HG03571 (cell line): ENCODE measurements around the gene NFAT5.
"Not testable (repeated sequence)": the region's sequence is repeated elsewhere in the genome, so short reads cannot be mapped to it uniquely, and the experiment has no call there.

ENCODE experiments used
- ATAC-seq: cut with Tn5 transposase; IDR thresholded peaks from one replicate; pipeline ENCODE4 v1.9.1; 2021; ENCODE audit not compliant: unreplicated experiment

Gene NFAT5

DNA sequence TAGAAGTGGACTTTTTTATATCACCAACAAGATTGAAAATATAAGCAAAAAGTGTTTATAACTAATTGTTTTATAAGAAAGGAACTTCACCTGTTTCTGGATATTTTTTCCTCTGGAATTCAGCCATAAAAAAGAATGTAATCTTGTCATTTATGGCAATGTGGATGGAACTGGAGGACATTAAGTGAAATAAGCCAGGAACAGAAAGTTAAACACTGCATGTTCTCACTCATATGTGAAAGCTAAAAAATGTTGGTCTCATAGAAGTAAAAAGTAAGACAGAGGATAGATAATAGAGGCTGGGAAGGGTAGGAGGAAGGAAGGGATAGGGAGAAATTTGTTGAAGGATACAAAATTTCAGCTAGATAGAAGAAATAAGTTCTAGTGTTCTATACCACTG, 67.6 kb downstream of the NFAT5 start:
- ATAC-seq: no peak

DNA sequence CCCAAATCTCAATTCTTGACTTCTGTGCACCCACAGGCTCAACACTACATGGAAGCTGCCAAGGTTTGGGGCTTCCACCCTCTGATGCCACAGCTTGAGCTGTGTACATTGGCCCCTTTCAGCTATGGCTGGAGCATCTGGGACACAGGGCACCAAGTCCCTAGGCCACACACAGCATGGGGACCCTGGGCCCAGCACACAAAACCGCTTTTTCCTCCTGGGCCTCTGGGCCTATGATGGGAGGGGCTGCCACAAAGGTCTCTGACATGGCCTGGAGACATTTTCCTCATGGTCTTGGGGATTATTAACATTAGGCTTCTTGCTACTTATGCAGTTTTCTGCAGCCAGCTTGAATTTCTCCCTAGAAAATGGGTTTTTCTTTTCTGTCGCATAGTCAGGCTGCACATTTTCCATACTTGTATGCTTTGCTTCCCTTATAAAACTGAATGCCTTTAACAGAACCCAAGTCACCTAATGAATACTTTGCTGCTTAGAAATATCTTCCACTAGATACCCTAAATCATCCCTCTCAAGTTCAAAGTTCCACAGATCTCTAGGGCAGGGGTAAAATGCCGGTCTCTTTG, 70.9 kb downstream of the NFAT5 start:
- not testable (repeated sequence) for ATAC-seq

DNA sequence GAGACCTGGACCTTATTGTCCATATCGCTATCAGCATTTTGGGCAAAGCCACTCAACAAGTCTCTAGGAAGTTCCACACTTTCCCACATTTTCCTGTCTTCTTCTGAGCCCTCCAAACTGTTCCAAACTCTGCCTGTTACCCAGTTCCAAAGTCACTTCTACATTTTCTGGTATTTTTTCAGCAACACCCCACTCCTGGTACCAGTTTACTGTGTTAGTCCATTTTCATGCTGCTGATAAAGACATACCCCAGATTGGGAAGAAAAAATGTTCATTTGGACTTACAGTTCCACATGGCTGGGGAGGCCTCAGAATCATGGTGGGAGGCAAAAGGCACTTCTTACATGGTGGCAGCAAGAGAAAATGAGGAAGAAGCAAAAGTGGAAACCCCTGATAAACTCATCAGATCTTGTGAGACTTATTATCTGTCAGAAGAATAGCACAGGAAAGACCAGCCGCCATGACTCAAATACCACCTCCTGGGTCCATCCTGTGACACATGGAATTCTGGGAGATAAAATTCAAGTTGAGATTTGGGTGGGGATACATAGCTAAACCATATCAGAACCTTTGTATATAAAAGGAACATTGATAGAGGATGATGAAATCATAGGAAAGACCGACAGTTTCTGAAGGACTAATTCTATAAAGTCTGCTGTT, 71.6 kb downstream of the NFAT5 start:
- ATAC-seq: not testable (repeated sequence)

DNA sequence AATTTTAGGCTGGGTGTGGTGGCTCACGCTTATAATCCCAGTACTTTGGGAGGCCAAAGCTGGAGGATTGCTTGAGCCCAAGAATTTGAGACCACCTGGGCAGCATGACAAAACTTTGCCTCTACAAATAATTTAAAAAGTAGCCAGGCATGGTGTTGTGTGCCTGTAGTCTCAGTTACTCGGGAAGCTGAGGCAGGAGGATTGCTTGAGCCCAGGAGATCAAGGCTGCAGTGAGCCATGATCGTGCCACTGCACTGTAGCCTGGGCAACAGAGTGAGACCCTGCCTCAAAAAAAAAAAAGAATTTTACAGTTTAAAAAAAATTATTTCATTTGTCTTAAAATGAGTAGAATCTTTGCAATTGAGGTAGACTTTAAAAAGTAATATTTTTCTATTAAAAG, 78.2 kb downstream of the NFAT5 start:
- not testable (repeated sequence) for ATAC-seq

DNA sequence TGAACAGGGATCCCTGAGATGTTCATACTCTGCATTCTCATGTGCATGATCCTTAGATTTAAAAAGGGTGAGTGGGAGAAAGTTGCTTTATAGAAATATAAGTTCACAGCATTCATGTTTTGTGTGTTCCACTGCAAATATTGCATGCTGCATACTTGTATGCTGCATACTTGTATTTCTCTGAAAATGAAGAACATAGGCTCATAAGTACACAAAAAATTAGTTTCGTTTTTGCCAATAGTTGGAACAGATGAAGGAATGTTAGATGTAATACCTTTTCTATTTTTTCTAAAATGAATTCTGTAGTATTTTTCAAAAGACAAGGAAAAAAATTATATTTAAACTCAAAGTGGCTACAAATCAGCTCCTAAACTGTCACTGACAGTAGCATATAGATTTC, 79.0 kb downstream of the NFAT5 start:
- ATAC-seq: no peak

DNA sequence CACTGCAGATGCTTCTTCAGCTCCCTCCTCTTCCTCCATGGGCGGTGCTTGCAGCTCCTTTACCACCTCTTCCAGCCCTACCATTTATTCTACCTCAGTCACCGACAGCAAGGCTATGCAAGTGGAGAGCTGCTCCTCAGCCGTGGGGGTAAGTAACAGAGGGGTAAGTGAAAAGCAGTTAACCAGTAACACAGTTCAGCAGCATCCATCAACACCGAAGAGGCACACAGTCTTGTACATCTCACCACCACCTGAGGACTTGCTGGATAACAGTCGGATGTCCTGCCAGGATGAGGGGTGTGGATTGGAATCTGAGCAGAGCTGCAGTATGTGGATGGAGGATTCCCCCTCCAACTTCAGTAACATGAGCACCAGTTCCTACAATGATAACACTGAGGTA, 81.3 kb downstream of the NFAT5 start:
- ATAC-seq: no peak

DNA sequence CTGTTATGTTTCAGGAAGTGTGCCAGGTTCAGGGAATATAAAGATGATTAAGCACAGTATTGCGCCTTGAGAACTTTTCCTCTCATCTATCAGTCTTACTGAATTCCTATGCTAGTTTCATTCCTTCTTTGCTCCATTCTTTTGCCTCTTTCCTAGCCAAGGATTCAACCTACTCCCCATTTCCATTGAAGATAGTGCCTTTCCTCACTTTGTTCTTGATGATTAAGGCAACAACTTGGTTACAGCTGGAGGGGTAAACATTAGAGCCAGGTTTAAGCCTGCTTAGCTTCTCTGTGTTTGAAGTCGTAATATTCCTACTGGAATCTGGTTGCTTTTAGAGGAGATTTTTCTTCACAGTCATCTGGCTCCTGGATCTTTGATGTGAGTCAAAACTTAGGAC, 85.5 kb downstream of the NFAT5 start:
- no peak for ATAC-seq

DNA sequence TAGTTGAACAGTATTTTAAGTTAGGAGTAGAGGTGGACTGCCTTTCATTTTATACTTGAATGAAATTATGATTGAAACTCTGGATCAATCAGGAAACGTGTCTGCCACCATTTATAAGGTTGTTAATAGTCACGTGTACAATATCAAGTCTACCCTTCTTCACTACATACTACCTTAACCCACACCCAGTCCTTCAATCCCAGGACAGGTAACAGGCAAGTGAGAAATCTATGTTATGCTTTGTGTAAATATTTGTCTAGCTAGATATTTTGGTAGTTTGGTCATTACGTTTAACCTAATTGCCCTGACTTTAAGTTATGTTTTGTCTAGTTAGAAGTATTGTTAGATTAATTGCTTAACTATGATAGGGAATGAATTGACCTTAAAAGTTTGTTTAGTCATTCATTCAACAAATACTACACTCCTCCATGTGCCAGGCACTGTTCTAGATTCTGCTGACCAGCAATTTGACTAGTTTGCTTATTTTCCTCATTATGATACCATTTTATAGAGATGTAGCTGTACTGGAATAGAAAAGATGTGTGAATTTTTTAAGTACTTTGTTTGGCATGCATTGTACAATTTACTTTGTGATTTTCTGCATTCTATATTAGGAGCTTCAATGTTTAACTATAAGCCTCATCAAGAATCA, 88.6 kb downstream of the NFAT5 start:
- ATAC-seq: no peak

DNA sequence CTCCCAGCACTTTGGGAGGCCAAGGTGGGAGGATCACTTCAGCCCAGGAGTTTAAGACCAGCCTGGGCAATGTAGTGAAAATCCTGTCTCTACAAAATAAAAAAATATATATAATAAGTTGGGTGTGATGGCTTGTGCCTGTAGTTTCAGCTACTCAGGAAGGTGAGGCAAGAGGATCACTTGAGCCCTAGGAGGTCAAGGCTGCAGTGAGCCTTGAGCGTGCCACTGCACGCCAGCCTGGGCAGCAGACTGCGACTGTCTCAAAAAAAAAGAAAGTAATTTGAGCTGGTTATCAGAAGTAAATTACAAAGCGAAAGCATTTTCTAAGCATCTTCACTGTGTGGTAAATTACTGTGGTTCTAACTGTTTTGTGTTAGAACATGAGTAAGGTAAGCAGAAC, 94.4 kb downstream of the NFAT5 start:
- no peak for ATAC-seq

DNA sequence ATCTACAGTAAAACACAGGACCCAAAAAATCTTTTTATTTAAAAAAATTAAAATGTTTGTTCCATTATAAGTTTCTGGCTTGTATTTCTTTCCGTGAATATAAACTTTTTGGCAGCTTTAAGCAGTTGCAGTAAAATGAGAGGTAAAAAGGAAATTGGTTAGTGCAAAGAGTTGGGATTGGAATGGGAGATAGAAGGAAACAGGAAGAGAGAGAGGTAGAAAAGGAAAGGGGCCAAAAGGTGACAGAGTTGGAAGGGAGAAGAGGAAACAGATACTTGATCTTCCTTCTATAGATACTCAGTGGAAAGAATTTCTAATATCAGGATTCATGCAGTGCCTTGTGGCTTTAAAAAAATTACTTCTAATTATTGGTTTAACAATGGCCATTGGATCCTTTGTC, 97.1 kb downstream of the NFAT5 start:
- no peak for ATAC-seq

DNA sequence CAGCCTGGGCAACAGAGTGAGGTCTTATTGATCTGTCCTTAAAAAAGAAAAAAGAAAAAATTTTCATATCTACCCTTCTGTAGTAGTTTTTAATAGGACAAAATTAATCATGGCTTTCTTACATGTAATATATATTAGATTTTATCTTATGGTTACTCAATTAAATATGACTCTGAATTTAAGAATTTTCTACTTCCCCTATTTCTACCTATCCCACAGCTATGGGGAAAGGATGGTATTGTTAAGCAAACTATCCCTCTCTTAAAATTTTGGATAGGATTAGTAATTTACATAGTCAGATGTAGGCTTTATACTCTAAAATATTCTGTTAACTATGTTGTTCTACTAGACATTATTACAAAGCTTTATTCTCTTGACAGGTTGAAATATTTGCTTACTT, 98.1 kb downstream of the NFAT5 start:
- ATAC-seq: no peak

DNA sequence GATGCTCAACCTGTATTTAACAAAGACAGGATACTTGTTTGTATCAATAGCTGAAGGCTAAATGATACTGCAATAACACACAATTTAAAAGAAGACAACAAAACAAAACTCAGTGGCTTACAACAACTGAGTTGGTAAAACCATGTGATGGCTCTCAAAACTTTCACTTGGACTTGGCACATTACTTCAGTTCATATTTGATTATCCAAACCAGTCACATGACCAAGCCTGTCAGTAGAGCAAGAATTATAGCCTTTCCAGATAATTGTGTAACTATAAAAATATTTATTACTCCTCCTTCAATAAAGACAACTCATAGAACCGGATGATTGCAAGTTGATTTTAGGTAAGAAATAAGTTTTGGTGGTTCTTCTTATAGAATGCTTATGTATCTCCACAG, 103.8 kb downstream of the NFAT5 start:
- ATAC-seq: no peak

DNA sequence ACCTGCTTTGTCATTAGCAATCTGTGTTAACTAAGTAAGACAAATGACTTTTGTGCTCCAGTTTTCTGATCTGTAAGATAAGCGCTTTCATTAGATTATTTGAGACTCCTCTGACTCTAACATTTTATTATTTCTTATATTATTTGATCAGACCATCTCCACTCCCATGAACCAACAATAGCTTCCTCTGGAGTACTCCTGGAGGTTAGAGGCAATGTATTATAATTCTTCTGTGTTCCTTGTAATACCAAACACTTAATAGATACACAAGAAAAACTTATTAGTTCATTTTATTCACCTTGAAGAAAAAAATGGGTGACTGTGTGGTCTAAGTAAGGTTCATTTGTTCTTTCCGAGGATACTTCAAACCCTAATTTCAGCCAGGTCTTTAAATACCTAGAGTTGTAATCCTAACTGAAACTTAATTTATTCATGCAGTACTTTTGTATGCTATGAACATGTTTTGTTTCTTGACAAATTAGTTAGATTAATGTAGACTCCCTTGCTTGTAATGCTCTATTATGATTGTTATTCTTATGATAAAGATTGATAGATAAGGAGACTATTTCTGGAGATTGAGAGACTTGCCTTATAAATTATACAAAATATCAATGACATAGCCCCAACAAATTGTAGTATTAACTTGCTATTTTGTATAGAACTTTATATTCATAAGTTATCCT, 106.7 kb downstream of the NFAT5 start:
- ATAC-seq: no peak

DNA sequence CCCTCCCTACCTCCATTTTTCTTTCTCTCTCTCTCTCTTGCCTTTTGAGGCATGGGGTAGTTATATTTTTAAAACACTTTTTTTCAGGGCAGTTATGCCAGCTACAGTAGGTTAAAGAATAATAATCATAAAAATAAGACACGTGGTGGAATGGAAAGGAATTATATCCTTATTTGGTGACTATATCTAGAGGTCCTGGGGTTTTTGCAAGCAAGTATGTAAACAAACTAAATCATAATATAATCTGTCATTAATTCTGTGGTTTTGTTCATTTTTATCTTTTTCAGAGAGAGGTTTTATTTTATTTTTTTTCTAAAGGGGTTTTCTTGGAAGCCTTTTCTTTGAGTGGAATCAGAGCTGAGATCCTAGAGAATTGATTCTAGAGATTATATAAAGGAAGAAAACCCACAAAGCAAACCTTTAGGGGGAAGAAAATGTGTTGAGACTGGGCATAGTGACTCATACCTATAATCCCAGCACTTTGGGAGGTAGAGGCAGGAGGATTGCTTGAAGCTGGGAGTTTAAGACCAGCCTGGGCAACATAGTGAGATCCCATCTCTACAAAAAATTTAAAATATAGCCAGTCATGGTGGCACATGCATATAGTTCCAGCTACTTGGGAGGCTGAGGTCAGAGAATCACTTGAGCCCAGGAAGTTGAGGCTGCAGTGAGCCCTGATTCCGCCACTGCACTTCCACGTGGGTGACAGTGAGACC, 107.4 kb downstream of the NFAT5 start:
- no peak for ATAC-seq

DNA sequence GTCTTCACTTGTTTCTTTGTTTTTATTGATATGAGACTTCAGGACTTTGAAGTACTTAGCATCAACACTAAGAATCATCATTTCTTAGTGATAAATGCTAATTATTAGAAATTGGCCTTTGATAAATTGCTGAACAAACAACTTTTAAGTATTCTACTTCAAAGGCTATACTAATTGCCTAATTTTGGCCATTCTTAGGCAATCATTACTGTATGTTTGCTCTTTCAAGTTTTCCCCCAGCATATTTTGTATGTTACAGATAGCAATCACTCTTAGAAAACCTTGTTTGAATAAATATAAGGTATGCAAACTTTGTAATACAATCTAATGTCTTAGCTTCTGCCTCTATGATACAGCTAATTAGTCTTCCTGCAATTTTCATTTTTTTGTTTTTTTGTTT, 114.6 kb downstream of the NFAT5 start:
- no peak for ATAC-seq

DNA sequence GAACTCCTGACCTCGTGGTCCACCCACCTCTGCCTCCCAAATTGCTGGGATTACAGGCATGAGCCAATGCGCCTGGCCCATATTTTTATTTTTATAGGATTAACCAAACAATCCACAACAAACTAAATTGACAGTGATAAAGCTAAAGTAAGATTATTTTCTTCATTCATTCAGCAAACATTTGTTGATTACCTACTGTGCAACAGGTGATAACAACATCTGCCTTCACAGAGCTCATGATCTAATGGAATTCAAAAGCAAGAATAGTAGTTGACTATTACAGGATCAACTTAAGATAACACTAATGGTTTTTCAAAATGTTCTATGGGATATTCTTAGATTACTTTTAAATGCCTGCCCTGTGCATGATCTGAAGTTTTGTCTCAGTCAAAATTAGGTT, 122.8 kb downstream of the NFAT5 start:
- ATAC-seq: no peak

DNA sequence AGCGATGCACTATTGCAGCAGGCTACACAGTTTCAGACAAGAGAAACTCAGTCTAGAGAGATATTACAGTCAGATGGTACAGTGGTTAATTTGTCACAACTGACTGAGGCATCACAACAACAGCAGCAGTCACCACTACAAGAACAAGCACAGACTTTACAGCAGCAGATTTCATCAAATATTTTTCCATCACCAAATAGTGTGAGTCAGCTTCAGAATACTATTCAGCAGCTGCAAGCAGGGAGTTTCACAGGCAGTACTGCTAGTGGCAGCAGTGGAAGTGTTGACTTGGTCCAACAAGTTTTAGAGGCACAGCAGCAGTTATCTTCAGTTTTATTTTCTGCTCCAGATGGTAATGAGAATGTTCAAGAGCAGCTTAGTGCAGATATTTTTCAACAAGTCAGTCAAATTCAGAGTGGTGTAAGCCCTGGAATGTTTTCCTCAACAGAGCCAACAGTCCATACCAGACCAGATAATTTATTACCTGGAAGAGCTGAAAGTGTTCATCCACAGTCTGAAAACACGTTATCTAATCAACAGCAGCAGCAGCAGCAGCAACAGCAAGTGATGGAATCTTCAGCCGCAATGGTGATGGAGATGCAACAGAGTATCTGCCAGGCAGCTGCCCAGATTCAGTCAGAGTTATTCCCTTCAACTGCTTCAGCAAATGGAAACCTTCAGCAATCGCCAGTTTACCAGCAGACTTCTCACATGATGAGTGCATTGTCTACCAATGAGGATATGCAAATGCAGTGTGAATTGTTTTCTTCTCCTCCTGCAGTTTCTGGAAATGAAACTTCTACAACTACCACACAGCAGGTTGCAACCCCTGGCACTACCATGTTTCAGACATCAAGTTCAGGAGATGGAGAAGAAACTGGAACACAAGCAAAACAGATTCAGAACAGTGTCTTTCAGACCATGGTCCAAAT, 126.5 kb downstream of the NFAT5 start:
- ATAC-seq: no peak

DNA sequence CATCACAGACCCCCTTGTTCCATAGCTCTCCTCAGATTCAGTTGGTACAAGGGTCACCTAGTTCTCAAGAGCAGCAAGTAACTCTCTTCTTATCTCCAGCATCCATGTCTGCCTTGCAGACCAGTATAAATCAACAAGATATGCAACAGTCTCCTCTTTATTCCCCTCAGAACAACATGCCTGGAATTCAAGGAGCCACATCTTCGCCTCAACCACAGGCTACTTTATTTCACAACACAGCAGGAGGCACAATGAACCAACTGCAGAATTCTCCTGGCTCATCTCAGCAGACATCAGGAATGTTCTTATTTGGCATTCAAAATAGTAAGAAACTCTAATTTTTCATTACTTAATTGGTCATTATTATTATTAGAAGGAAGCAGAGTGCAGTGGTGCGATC, 128.2 kb downstream of the NFAT5 start:
- ATAC-seq: no peak

DNA sequence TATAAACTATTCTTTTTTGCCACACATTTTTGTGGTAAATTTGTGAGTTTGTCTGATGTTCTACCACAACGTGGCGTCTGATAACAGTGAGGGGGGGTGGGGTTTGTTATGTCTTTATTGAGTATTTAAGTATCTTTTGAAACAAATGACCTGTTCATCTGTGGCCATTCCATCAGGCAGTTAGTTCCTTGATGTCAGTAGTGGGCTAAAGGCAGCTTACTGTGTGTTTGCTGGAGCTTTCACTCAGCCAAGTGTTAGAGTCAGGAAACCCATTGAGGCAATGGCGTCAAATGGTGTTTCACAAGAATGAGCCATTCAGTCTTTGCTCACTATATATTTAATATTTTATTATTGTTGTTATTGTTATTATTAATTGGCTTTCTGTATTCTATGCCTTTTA, 132.6 kb downstream of the NFAT5 start:
- no peak for ATAC-seq

DNA sequence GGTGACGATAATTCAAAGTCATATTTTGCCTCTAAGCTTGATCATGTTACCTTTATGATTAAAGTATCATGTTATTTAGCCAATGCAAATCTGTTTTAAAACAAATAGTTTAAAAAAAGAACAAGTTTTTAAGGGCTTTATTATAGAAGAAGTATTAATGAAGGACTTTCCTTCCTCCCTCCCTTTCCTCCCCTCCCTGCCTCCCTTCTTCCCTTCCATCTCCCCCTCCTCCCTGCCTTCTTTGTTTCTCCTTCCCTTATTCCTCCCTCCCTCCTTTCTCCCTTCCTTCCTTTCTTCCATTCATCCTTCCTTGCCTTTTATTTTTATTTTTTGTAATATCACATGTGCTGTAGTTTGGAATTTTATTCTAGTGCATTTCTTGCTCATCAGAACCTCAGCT, 134.1 kb downstream of the NFAT5 start:
- no peak for ATAC-seq
